Prostate gland (tissue), 2 donors: ENCODE data around the gene KCNJ15.

Experiments used
- POLR2A ChIP-seq: fragments of 450-650 bp; IDR thresholded peaks from one replicate; pipeline ENCODE4 v1.6.1; 2016; ENCODE audit warnings: antibody characterized with exemption, mild to moderate bottlenecking
- POLR2AphosphoS5 ChIP-seq: sonication (generic); formaldehyde crosslinking; IDR thresholded peaks from one replicate; pipeline ENCODE4 v1.6.1; 2017; ENCODE audit warnings: antibody characterized with exemption
- TF ChIP-seq, protein P1 (sequence below), 4 experiments: fragments of 200-600 bp in 2 of 4; fragments of 450-650 bp in 2 of 4; sonication (generic) in 2 of 4; IDR thresholded peaks; 1 replicate in 3 of 4; 2 replicates in 1 of 4; pipeline ENCODE4 v1.5.1; 2016 to 2019; ENCODE audit warnings: antibody characterized with exemption in 4 of 4, mild to moderate bottlenecking in 2 of 4, moderate library complexity in 2 of 4

DNA sequence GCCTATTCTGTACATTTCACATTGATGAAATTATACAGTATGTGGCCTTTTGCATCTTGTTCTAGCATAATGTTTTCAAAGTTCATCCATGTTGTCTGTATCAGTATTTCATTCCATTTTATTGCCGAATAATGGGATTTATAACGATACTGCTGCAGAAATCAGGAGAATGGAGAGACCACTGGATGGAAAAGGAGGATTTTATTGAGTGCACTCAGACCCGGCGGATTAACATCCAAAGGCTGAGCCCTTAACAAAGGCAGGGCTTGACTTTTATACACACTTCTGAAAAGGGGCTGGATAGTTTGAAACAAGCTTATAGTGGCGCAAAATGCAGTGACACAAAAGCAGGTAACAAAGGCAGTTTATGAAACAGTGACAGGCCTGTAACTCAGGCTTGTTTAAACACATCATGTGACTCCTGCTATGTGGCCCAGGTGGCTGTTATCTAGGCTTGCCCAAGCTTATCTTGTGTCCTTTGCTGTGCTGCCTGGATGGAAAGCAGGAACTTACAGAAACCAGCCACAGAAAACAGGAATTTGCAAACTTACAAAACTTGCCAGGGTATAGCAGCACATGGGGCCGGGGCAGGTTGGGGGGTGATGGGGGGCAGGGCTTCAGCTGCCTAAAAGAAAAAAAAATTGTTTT lies 32.8 kb upstream of the KCNJ15 start:
- TF ChIP-seq POLR2A (no peak), POLR2AphosphoS5 (no peak)
- TF ChIP-seq, protein P1, sequence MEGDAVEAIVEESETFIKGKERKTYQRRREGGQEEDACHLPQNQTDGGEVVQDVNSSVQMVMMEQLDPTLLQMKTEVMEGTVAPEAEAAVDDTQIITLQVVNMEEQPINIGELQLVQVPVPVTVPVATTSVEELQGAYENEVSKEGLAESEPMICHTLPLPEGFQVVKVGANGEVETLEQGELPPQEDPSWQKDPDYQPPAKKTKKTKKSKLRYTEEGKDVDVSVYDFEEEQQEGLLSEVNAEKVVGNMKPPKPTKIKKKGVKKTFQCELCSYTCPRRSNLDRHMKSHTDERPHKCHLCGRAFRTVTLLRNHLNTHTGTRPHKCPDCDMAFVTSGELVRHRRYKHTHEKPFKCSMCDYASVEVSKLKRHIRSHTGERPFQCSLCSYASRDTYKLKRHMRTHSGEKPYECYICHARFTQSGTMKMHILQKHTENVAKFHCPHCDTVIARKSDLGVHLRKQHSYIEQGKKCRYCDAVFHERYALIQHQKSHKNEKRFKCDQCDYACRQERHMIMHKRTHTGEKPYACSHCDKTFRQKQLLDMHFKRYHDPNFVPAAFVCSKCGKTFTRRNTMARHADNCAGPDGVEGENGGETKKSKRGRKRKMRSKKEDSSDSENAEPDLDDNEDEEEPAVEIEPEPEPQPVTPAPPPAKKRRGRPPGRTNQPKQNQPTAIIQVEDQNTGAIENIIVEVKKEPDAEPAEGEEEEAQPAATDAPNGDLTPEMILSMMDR (IDR thresholded peaks at IDR 0.05) = no peak
